Measurements from ENCODE around the gene SRI.
A peak's percentile ranks its signal among the peaks of the same experiment; 100 is the strongest.

- peak; percentile 88 for TF ChIP-seq CTCF (conservative IDR thresholded peaks at IDR 0.05)
- no peak for TF ChIP-seq EZH2 (IDR thresholded peaks at IDR 0.05; ENCODE audit: low read depth)
Measured at GRCh38 chr7:88219781-88220747, at the start of gene SRI.

Data from PC-9 (cell line).